ENCODE data around the gene PCDHGA10. TPM values are rescaled to one million over a fixed set of nuclear protein-coding genes. Genes with fewer than 3 reads are reported as not detected.
A peak's percentile ranks its signal among the peaks of the same experiment; 100 is the strongest.
"Not testable (repeated sequence)": the region's sequence is repeated elsewhere in the genome, so short reads cannot be mapped to it uniquely, and the experiment has no call there.

Gene PCDHGA10
- total RNA-seq, 2 donors from 2014 or later, result 3.2 to 20.7 TPM

- Mint-ChIP-seq H3K4me3 (peak within 1 kb of the TSS; percentile 64), H3K36me3 (ENCODE audit: low read depth) (peaks cover 51% of the 10 kb centered on the region), H3K9me3 (peaks cover 83% of the 10 kb centered on the region), H3K27ac (peak within 1 kb of the TSS; percentile 64)
- DNase-seq; H3K9ac ChIP-seq (ENCODE audit: extremely low read depth, low read length, poor library complexity, severe bottlenecking); H3K4me1 Mint-ChIP-seq; H3K36me3 ChIP-seq (ENCODE audit: control insufficient read depth, insufficient read depth, low read length); H3K27me3 ChIP-seq (ENCODE audit: control insufficient read depth, insufficient read depth, low read length, poor library complexity, severe bottlenecking); H3K4me1 ChIP-seq (ENCODE audit: control insufficient read depth, insufficient read depth, low read length); H3K27ac ChIP-seq (ENCODE audit: low read depth, low read length); H3K27me3 Mint-ChIP-seq (ENCODE audit: insufficient read depth): not testable (repeated sequence)
- H3K4me3 ChIP-seq (ENCODE audit: low read length), result peak within 1 kb of the TSS; percentile 0
- peak; percentile 79 for TF ChIP-seq CTCF (conservative IDR thresholded peaks at IDR 0.05)
- 80 to 90% methylated on average over 9 to 19 of the region's 43 CpGs for WGBS, 2 experiments (ENCODE audit: insufficient coverage in 1 of 2, insufficient read length in 1 of 2)
- peaks cover 61% of the 10 kb centered on the region for H3K9me3 ChIP-seq (ENCODE audit: control insufficient read depth, low read length)
Observed at GRCh38 chr5:141397756-141398551, 14.8 kb upstream of the PCDHGA10 start, which contains the start of gene PCDHGB5. TSS of gene PCDHGB5 (plus strand) at chr5:141397947. CDS start at chr5:141398128, 181 bp downstream.

GRCh38 chr5:141398608-141399007 is 14.2 kb upstream of the PCDHGA10 start:
- Mint-ChIP-seq H3K4me1 (no peaks in the 10 kb centered on the region), H3K4me3 (peak overlapping the region; percentile 64), H3K9me3 (peaks cover 83% of the 10 kb centered on the region), H3K27ac (no peak overlapping the region), H3K27me3 (ENCODE audit: insufficient read depth) (peaks cover 4% of the 10 kb centered on the region), H3K36me3 (ENCODE audit: low read depth) (peaks cover 51% of the 10 kb centered on the region)
- no peaks in the 10 kb centered on the region for H3K36me3 ChIP-seq (ENCODE audit: control insufficient read depth, insufficient read depth, low read length)
- peak overlapping the region; percentile 0 for H3K4me3 ChIP-seq (ENCODE audit: low read length)
- H3K27ac ChIP-seq (ENCODE audit: low read depth, low read length), result no peak overlapping the region
- no peaks in the 10 kb centered on the region for H3K4me1 ChIP-seq (ENCODE audit: control insufficient read depth, insufficient read depth, low read length)
- no peak for TF ChIP-seq CTCF (conservative IDR thresholded peaks at IDR 0.05)
- peaks cover 56% of the 10 kb centered on the region for H3K9me3 ChIP-seq (ENCODE audit: control insufficient read depth, low read length)
- H3K9ac ChIP-seq (ENCODE audit: extremely low read depth, low read length, poor library complexity, severe bottlenecking), result no peak overlapping the region
- no peaks in the 10 kb centered on the region for H3K27me3 ChIP-seq (ENCODE audit: control insufficient read depth, insufficient read depth, low read length, poor library complexity, severe bottlenecking)
- 95 to 96% methylated on average over 15 of the region's 15 CpGs for WGBS, 2 experiments (ENCODE audit: insufficient coverage in 1 of 2, insufficient read length in 1 of 2)
- no peak for DNase-seq

- Histone ChIP-seq H3K27me3 (ENCODE audit: control insufficient read depth, insufficient read depth, low read length, poor library complexity, severe bottlenecking) (no peaks in the 10 kb centered on the region), H3K9me3 (ENCODE audit: control insufficient read depth, low read length) (peaks cover 57% of the 10 kb centered on the region), H3K36me3 (ENCODE audit: control insufficient read depth, insufficient read depth, low read length) (no peaks in the 10 kb centered on the region), H3K4me1 (ENCODE audit: control insufficient read depth, insufficient read depth, low read length) (no peaks in the 10 kb centered on the region), H3K9ac (ENCODE audit: extremely low read depth, low read length, poor library complexity, severe bottlenecking) (no peak overlapping the region), H3K4me3 (ENCODE audit: low read length) (no peak overlapping the region), H3K27ac (ENCODE audit: low read depth, low read length) (no peak overlapping the region)
- no peak overlapping the region for H3K4me3 Mint-ChIP-seq
- DNase-seq, result no peak
- no peaks in the 10 kb centered on the region for H3K4me1 Mint-ChIP-seq
- no peak for TF ChIP-seq CTCF (conservative IDR thresholded peaks at IDR 0.05)
- WGBS, 2 experiments (ENCODE audit: insufficient coverage in 1 of 2, insufficient read length in 1 of 2), result 96 to 98% methylated on average over 57 to 61 of the region's 61 CpGs
- H3K27me3 Mint-ChIP-seq (ENCODE audit: insufficient read depth), result peaks cover 4% of the 10 kb centered on the region
- H3K36me3 Mint-ChIP-seq (ENCODE audit: low read depth), result peaks cover 52% of the 10 kb centered on the region
- peaks cover 84% of the 10 kb centered on the region for H3K9me3 Mint-ChIP-seq
- H3K27ac Mint-ChIP-seq, result no peak overlapping the region
Observed at GRCh38 chr5:141399555-141400258, 13.1 kb upstream of the PCDHGA10 start.

All from endodermal cell (in vitro differentiated cells).